Loucy (cell line): ENCODE data around the gene ALDH6A1.

ENCODE experiments used
- H2AFZ ChIP-seq: fragments of 200-600 bp; sonication (generic); 2 replicates; pipeline ENCODE4 v1.6.0; 2016; ENCODE audit warnings: antibody characterized with exemption, mild to moderate bottlenecking, low read length, moderate library complexity
- H3F3A ChIP-seq: fragments of 200-600 bp; 2 replicates; pipeline ENCODE4 v1.6.0; 2016; ENCODE audit warnings: antibody characterized with exemption, low read depth, mild to moderate bottlenecking
- H3K27me3 ChIP-seq: fragments of 200-600 bp; sonication (generic); 2 replicates; pipeline ENCODE4 v1.6.1; 2014; ENCODE audit warnings: low read length, mild to moderate bottlenecking; ENCODE audit not compliant: insufficient read depth, poor library complexity, severe bottlenecking
- H3K36me3 ChIP-seq: fragments of 200-600 bp; sonication (generic); 2 replicates; pipeline ENCODE4 v1.6.1; 2016; ENCODE audit warnings: low read length; ENCODE audit not compliant: insufficient read depth
- H3K4me1 ChIP-seq: fragments of 200-600 bp; sonication (generic); 2 replicates; pipeline ENCODE4 v1.5.1; 2014; ENCODE audit warnings: low read length, mild to moderate bottlenecking; ENCODE audit not compliant: insufficient read depth, poor library complexity, severe bottlenecking
- H3K4me2 ChIP-seq: fragments of 200-600 bp; sonication (generic); 2 replicates; pipeline ENCODE4 v1.6.0; 2014; ENCODE audit warnings: antibody characterized with exemption, low read length, low read depth, mild to moderate bottlenecking; ENCODE audit not compliant: poor library complexity, severe bottlenecking
- H3K4me3 ChIP-seq: fragments of 200-600 bp; sonication (generic); 2 replicates; pipeline ENCODE4 v1.5.1; 2014; ENCODE audit warnings: low read length, mild to moderate bottlenecking, mixed read lengths; ENCODE audit not compliant: poor library complexity, severe bottlenecking
- H3K79me2 ChIP-seq: fragments of 200-600 bp; sonication (generic); 2 replicates; pipeline ENCODE4 v1.6.1; 2014; ENCODE audit warnings: low read length; ENCODE audit not compliant: insufficient read depth
- H3K9ac ChIP-seq: fragments of 200-600 bp; sonication (generic); 2 replicates; pipeline ENCODE4 v1.6.0; 2014; ENCODE audit warnings: mild to moderate bottlenecking, low read depth, low read length, moderate library complexity; ENCODE audit not compliant: poor library complexity, severe bottlenecking
- H3K9me2 ChIP-seq: fragments of 200-600 bp; sonication (generic); replicated peaks from 2 replicates; pipeline ENCODE4 v1.6.1; 2016; ENCODE audit warnings: low read depth, low read length, mixed read lengths
- H3K9me3 ChIP-seq: fragments of 200-600 bp; sonication (generic); 2 replicates; pipeline ENCODE4 v1.6.1; 2014; ENCODE audit warnings: mild to moderate bottlenecking, antibody characterized with exemption, low read length, low read depth; ENCODE audit not compliant: insufficient read depth
- H4K20me1 ChIP-seq: fragments of 200-600 bp; sonication (generic); 2 replicates; pipeline ENCODE4 v1.6.0; 2014; ENCODE audit warnings: antibody characterized with exemption, low read length, mild to moderate bottlenecking; ENCODE audit not compliant: insufficient read depth, poor library complexity, severe bottlenecking
- CTCF ChIP-seq: fragments of 200-600 bp; sonication (generic); conservative IDR thresholded peaks from 2 replicates; pipeline ENCODE4 v1.5.1; 2014; ENCODE audit warnings: mild to moderate bottlenecking, antibody characterized with exemption, low read length
- EZH2phosphoT487 ChIP-seq: fragments of 200-600 bp; IDR thresholded peaks from 2 replicates; pipeline ENCODE4 v1.6.1; 2018; ENCODE audit warnings: antibody characterized with exemption, mild to moderate bottlenecking, moderate library complexity, borderline replicate concordance

The ALDH6A1 gene

GRCh38 chr14:74018586-74019407, 65.5 kb downstream of the ALDH6A1 start, which contains the start of the genes BBOF1 and ENTPD5:
TSS of gene BBOF1 (plus strand) at chr14:74019349. CDS start at chr14:74019479, 130 bp downstream.
TSS of gene ENTPD5 (minus strand) at chr14:74019288. CDS start at chr14:73988102, 31,186 bp downstream.
- no peaks in the 10 kb centered on the region for H3K79me2 ChIP-seq
- TF ChIP-seq CTCF (no peak), EZH2phosphoT487 (no peak)
- H3K27me3 ChIP-seq: no peaks in the 10 kb centered on the region
- H3K9me2 ChIP-seq: no peaks in the 10 kb centered on the region
- no peaks in the 10 kb centered on the region for H3K9me3 ChIP-seq
- peak within 1 kb of the TSS; percentile 93 for H2AFZ ChIP-seq
- H3K4me1 ChIP-seq: peaks cover 3% of the 10 kb centered on the region
- peak within 1 kb of the TSS; percentile 77 for H3K4me2 ChIP-seq
- no peaks in the 10 kb centered on the region for H3K36me3 ChIP-seq
- peak within 1 kb of the TSS; percentile 93 for H3K4me3 ChIP-seq
- H3F3A ChIP-seq: no peaks in the 10 kb centered on the region
- no peaks in the 10 kb centered on the region for H4K20me1 ChIP-seq
- peak within 1 kb of the TSS; percentile 87 for H3K9ac ChIP-seq

DNA sequence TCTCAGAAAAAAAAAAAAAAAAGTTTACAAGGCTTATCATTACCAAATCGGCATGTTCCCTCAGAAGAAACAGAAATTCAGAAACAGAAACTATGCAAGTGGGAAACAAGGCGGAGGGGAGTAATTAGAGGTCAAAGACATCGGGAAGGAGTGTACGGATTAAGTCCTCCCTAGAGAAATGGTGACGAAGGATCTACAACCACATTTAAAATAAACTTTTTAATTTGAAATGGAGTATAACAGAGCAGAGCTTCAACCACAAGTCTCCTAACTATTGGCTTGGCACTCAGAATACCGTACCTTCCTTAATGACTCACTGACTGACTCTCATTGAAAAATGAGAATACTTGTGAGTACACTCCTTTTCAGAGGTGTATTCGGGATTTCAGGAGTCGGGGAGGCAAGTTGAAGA, 66.1 kb downstream of the ALDH6A1 start:
- H3K27me3 ChIP-seq: no peaks in the 10 kb centered on the region
- no peaks in the 10 kb centered on the region for H3K9me2 ChIP-seq
- peaks cover 3% of the 10 kb centered on the region for H3K4me1 ChIP-seq
- no peaks in the 10 kb centered on the region for H4K20me1 ChIP-seq
- no peaks in the 10 kb centered on the region for H3K36me3 ChIP-seq
- peak overlapping the region; percentile 75 for H3K4me2 ChIP-seq
- peak overlapping the region; percentile 93 for H2AFZ ChIP-seq
- no peaks in the 10 kb centered on the region for H3K9me3 ChIP-seq
- H3K4me3 ChIP-seq: peak overlapping the region; percentile 93
- no peak for TF ChIP-seq CTCF
- TF ChIP-seq EZH2phosphoT487: no peak
- no peaks in the 10 kb centered on the region for H3K79me2 ChIP-seq
- H3F3A ChIP-seq: no peaks in the 10 kb centered on the region
- peak overlapping the region; percentile 87 for H3K9ac ChIP-seq

GRCh38 chr14:74015963-74016362, 68.3 kb downstream of the ALDH6A1 start:
- no peak overlapping the region for H3K9ac ChIP-seq
- H3K36me3 ChIP-seq: no peaks in the 10 kb centered on the region
- H3K27me3 ChIP-seq: no peaks in the 10 kb centered on the region
- no peaks in the 10 kb centered on the region for H3K9me3 ChIP-seq
- H3K79me2 ChIP-seq: no peaks in the 10 kb centered on the region
- H3K4me1 ChIP-seq: peaks cover 3% of the 10 kb centered on the region
- H3F3A ChIP-seq: no peaks in the 10 kb centered on the region
- TF ChIP-seq EZH2phosphoT487 (no peak), CTCF (no peak)
- no peaks in the 10 kb centered on the region for H3K9me2 ChIP-seq
- no peak overlapping the region for H2AFZ ChIP-seq
- no peaks in the 10 kb centered on the region for H4K20me1 ChIP-seq
- no peak overlapping the region for H3K4me2 ChIP-seq
- no peak overlapping the region for H3K4me3 ChIP-seq
